ENCODE data around the gene TMEM184C. TPM values are rescaled to one million over a fixed set of nuclear protein-coding genes. Genes with fewer than 3 reads are reported as not detected.

Gene TMEM184C
- total and polyA plus RNA-seq, 2 of the 8 experiments (the other 6 are each of a cell fraction or from before 2014, with no cell fraction given) = 11.1 to 42.4 TPM

DNA sequence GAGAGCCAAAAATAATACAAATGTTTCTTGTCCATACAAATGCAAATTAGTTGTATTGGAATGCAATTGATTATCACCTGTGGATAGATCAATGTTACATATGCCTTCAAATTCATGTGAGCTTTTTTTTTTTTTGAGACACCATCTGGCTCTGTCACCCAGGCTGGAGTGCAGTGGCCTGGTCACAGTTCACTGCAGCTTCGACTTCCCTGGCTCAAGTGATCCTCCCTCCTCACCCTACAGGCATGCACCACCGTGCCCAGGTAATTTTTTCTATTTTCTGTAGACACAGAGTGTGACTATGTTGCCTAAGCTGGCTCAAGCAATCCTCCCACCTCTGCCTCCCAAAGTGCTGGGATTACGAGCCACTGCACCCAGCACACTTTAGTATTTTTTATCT lies 38.6 kb upstream of the TMEM184C start (continued):
- TF ChIP-seq CHD2 (IDR thresholded peaks at IDR 0.05; ENCODE audit: low read length) (no peak), SIRT6 (IDR thresholded peaks at IDR 0.05; ENCODE audit: low read length) (no peak), TAF1 (IDR thresholded peaks at IDR 0.05; ENCODE audit: low read depth, low read length) (no peak), ZNF274 (IDR thresholded peaks at IDR 0.05; ENCODE audit: borderline replicate concordance, extremely low read depth, low read length) (no peak)
- TF ChIP-seq, protein P1, sequence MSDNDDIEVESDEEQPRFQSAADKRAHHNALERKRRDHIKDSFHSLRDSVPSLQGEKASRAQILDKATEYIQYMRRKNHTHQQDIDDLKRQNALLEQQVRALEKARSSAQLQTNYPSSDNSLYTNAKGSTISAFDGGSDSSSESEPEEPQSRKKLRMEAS (IDR thresholded peaks at IDR 0.05) = no peak
- TF ChIP-seq, protein P2, sequence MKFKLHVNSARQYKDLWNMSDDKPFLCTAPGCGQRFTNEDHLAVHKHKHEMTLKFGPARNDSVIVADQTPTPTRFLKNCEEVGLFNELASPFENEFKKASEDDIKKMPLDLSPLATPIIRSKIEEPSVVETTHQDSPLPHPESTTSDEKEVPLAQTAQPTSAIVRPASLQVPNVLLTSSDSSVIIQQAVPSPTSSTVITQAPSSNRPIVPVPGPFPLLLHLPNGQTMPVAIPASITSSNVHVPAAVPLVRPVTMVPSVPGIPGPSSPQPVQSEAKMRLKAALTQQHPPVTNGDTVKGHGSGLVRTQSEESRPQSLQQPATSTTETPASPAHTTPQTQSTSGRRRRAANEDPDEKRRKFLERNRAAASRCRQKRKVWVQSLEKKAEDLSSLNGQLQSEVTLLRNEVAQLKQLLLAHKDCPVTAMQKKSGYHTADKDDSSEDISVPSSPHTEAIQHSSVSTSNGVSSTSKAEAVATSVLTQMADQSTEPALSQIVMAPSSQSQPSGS (IDR thresholded peaks at IDR 0.05; ENCODE audit: low read length) = no peak

All from H1 (cell line).